Activated T-helper 1 cell treated with anti-CD3 and anti-CD28 coated beads, Interleukin-2, amount 50 U/mL, for 16 hours (primary cell): ENCODE measurements around the gene C5orf58.

Source experiments
- DNase-seq, 2 donors: peaks; one replicate each; pipeline ENCODE4 v3.0.0-alpha.2; 2020; ENCODE audit warnings: low read depth in 1 of 2, low spot score in 1 of 2

The C5orf58 gene

DNA sequence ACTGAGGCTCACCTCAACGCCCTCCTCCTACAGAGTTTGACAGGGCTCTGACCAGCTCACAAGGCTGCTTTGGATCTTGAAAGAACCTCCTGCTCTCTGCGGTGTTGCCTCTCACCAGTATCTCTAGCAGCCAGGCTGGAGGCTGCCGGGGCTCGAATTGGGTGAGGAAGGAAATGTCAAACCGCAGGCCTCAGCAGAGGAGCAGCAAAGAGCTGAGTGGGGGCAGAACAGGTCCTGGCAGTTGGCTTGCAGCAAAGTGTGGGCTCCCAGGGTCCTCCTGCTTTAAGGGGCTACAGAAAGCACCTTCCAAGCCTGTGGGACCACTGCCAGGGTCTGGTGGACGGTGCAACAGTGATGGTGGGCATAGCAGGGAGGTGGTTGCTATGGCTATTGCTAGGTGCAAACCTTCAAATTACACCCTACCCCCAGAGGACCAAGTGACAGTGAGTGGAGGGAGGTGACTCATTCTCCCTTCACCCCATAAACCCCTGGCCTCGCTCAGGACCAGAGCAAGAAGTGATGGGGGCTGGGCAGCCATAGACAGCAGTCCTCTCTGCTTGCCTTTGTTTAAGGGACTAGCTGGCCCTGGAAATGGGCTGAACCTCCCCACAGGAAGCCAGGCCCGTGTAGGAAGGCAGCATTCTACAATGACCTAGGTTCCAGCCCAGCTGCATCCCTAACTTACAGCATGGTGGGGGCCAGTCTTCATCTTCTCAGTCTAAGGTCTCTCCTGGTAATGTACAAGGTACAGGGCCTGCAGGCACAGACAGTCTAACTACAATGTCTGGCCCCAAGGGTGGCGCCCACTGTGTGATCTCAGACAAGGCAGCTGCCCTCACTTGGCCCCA, 46.0 kb downstream of the C5orf58 start:
- DNase-seq: peak; percentile 68 to 76

DNA sequence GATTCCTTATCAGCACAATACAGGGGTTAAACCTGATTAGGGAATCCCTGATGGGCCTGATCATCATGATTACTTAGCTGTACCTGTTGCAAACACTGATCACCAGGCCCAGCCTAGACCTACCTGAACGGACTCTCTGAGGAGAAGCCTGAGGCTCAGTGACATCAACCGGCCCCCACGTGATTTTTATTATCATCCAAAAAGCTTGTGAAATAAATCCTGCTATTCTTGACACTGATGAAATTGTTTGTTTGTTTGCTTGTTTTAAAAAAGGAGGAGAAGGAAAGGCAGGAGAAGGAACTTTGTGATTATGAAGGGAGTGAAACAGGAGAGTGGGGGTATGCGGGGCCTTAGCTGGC, 46.7 kb downstream of the C5orf58 start:
- no peak for DNase-seq

DNA sequence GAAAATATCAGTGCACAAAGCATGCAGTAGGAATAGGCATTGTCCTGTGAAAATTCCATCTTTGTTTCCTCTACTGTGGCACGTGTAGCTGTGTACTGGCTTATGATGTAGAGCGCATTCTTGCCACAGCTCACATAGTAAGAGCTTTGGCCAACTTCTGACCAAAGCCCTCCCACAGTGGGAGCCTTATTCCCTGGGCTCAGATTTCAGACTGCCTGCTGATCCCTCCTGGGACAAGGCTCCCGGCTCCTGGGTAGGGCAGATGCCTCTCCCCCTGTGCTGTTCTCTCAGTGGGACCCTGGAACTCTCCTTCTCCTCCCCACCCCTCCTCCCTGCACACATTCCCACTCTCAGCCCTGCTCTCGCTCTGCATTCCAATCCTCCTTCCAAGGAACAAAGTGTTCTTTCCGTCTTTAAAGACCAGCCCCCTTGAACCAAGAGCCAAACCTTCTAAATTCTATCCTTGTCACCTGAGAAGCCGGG, 47.3 kb downstream of the C5orf58 start:
- no peak for DNase-seq

DNA sequence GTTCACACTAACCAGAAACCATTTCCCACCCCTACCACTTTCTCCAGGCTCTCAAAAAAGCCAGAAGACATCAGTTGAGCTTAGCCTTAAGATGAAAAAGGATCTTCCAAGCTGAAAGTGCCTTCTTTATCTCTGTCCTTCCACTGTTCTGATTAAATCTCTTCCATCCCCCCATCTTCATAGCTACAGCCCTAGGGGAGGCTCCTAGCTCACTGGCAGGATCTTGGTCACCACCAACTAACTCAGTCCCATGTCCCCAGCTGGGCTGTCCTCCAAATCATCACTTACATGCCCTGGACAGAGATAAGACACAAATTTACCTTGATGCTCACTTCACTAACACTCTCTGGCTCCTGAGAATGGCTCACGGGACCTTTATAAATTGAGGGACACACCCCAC, 50.5 kb downstream of the C5orf58 start:
- DNase-seq: no peak

- DNase-seq: no peak
Measured at GRCh38 chr5:170284231-170284630, 51.4 kb downstream of the C5orf58 start.

DNA sequence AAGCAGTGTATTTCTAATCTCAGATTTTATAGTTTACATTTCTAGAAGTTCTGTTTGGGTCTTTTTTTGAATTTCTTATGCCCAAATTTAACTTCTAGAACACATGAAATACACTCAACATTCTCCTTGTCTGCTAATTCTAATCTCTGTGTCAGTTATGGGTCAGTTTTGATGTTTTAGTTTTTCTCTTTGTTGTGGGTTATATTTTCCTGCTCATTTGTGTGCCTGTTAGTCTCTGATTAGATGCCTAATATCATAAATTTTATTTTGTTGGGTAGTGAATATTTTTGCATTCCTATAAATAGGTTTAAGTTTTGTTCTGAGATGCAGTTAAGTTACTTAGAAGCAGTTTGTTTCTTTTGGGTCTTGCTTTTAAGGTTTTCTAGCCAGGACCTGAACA, 52.4 kb downstream of the C5orf58 start:
- DNase-seq: no peak

- DNase-seq: no peak
Measured at GRCh38 chr5:170286386-170286925, 53.7 kb downstream of the C5orf58 start.

- no peak for DNase-seq
Measured at GRCh38 chr5:170287532-170287931, 54.7 kb downstream of the C5orf58 start.

DNA sequence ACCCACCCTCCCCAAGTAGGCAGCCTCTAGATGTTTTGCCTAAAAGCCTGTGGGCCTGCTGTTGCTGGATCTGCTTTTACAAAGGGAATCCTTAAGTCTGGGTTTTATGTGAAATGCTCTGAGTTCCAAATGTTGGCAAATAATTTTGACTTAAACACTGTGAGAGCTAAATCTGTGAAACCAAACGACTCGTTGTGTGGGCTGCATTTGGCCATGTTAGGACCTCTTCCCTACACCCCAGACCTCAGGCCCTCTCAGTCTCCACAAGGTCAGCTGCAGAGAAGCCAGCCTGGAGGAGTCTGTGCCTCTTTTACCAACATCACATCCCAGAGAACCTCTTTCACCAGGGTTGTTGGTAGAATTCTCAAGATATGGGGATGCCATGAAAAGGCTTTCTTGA, 55.4 kb downstream of the C5orf58 start:
- no peak for DNase-seq

DNA sequence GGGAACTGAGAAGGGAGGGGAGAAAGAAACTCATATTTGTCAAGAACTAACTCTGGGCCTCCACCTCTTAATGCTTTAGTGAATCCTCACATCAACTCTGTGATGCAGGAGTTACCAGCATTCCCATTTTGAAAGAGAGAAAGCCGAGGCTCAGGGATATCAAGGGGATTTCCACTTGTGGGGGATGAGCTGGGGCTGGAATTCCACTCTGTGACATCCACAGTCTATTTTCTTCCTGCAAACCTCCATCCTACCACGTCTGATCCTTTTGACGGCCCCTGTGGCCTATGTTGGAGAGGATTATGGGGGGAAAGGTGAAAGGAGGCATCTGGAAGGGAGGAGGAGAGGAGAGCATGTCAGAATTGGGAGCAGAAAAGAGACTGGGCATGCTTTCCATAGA, 55.8 kb downstream of the C5orf58 start:
- DNase-seq: no peak

DNA sequence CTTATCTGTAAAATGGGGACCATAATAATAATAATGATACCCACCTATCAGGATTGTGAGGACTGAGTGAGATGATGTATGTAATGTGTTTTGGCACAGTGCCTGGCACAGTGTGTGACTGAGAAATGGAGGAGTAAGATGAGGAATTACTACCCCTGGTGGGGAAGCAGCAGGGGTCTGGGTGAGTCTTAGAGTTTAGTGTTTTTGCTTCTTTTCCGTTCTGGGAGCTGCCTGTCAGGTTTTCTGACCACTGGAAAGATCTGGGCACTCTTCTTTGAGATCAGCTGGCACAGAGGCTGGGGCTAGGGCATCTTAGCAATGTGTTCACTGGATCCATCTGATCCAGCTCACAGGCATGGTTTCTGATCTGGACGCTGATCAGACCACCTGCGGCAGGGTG, 56.3 kb downstream of the C5orf58 start:
- DNase-seq: no peak

GRCh38 chr5:170289764-170290163, 57.0 kb downstream of the C5orf58 start:
- DNase-seq: no peak

DNA sequence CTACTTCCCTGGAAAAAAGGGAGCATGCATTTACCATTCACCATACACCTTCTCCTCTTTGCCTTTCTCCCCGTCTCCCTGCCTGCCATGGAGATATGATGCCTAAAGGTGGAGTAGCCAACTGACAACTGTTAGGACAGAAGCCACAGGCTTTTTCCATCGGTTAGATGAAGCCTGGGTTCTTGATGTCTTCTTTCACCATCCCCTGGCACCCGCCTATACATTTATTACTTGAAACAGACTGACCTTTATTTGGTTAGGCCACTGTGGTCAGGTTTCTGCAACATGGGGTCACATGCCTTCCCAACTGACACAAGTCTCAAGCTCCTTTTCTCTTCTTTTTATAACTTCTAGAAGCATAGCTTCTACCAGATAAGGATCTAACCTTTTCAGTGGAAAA, 57.7 kb downstream of the C5orf58 start:
- no peak for DNase-seq

- DNase-seq: no peak
Measured at GRCh38 chr5:170292179-170293104, 59.7 kb downstream of the C5orf58 start.

GRCh38 chr5:170293273-170293672, 60.5 kb downstream of the C5orf58 start:
- no peak for DNase-seq

DNA sequence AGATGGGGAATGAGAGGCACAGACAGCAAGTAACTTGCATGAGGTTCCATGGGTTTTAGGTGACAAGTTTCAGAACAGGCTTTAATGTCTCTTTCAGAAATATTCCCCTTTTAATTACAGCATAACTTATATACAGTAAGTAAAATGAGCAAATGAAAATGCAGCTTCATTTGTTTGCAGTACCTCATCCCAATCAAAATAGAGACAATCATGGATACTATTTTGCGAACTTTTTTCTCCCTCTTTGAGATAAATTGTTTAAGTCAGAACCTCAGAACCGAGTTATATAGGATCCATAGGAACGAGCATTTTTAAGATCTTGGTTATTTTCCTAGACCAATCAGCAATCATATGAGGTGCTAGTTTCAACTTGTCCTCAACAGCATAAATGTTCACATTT, 61.3 kb downstream of the C5orf58 start:
- no peak for DNase-seq

DNA sequence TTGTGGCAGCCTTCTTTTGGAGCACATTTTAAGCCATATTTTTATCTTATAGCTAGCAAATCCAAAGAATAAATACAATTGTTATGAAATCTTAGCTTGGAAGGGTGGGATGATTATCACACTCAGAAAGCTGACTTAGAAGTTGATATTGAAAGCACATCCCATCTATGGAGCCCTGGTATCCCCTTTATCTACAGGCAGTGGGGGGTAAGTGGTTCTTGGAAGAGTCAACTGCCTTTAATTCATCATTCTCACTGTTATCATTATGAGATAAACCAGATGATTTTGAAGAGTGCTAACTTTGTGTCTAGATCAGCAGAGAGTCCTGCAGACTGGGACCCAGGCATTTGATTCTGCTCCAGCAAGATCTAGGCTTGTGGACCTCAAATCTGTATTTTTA, 61.8 kb downstream of the C5orf58 start:
- DNase-seq: no peak
